ENCODE results near the gene PSMD8.

PSMD8 gene

DNA sequence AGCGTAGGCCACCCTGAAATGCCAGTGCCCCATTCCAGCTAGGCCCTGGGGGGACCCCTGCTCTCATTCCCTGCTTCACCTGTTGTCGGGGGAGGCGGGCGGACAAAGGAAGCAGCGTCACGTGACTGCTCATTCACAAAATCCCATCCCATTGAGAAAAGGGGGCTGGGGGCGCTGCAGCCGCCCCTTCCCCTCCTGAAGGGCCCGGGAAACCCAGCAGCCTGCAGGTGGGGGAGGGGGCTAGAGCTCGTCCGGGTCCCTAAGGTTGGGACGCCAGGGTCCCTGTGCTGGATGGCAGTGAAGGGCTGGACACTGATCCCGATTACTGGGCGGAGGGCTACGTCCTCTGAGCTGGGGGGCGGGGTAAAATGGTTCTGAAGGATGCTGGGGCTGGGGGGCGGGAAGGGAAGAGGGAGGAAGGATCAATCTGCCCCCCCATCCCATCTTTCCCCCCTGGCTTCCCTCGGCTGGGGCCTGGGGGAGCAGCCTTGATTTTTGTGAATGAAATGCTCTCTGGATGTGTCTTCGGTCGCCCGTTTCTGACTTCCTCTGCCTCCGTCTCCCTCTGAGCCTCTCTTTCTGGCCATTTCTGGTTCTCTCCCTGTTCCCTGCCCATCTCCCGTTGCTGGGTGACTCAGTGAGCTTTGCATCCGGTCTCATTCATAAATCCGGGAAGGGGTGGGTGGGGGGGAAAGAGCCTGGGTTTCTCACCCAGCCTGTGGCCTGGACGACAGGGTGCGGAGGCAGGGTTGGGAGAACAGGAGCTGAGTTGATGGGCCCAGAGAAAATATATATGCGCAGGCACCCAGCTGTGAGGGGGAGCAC, 14.9 kb downstream of the PSMD8 start:
- H3K36me3 ChIP-seq (ENCODE audit: insufficient read depth, low read depth, low read length), result peaks cover 16% of the 10 kb centered on the region
- peak overlapping the region; percentile 99 for H3K4me3 ChIP-seq (ENCODE audit: low read length)
- peaks cover 7% of the 10 kb centered on the region; the same call in 1 of the 2 replicates for H3K27me3 ChIP-seq (ENCODE audit: insufficient read depth, low read length)
- no peaks in the 10 kb centered on the region for H3K9me3 ChIP-seq (ENCODE audit: insufficient read depth, low read depth, low read length)
- H3K27ac ChIP-seq (ENCODE audit: low read length), result peak overlapping the region; percentile 98
- peaks cover 14% of the 10 kb centered on the region for H3K4me1 ChIP-seq (ENCODE audit: insufficient read depth, low read length)
- H3K9ac ChIP-seq (ENCODE audit: low read depth, low read length), result peak overlapping the region; percentile 93; the same call in 1 of the 2 replicates

DNA sequence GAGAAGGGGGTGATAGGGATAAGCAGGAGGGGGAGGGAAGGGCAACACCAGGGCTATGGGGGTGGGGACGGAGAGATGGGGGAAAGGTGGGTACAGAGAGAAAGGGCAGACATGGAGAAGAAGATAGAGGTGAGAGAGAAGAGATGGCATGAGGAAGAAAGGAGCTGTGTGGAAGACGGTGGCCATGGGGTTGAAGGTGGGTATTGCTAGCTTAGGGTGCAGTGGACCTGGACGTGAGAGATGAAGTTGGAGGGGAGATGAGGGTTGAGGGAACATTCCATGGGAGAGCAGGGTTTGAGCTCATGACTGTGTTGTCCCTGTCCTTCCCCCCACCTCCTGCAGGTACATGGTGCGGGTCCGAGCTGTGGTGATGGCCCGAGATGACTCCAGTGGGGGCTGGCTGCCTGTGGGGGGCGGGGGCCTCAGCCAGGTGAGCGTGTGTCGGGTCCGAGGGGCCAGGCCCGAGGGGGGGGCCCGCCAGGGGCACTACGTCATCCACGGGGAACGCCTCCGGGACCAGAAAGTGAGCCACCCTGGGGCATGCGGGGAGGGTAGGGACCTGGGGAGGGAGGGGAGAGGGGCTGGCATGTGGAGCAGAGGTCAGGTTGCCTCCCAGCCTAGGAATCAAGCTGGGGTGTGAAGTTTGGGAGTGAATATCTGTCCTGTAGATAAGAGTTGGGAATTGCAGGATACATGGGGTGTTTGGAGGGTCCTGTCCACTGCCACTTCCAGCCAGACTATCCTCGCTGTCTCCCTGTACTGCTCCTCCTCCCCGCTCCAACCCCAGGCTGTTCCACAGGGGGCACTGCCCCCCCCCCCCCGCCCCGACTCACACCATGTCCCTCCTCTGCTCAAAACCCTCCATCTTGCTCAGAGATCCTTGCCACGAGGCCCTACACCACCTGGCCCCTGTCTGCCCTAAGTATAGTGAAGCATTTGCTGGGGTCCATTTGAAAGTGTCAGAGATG, 15.9 kb downstream of the PSMD8 start:
- H3K27me3 ChIP-seq (ENCODE audit: insufficient read depth, low read length), result peaks cover 7% of the 10 kb centered on the region; the same call in 1 of the 2 replicates
- peaks cover 16% of the 10 kb centered on the region for H3K36me3 ChIP-seq (ENCODE audit: insufficient read depth, low read depth, low read length)
- H3K9ac ChIP-seq (ENCODE audit: low read depth, low read length), result peak overlapping the region; percentile 23; the same call in 1 of the 2 replicates
- no peak overlapping the region for H3K27ac ChIP-seq (ENCODE audit: low read length)
- peak overlapping the region; percentile 99 for H3K4me3 ChIP-seq (ENCODE audit: low read length)
- no peaks in the 10 kb centered on the region for H3K9me3 ChIP-seq (ENCODE audit: insufficient read depth, low read depth, low read length)
- H3K4me1 ChIP-seq (ENCODE audit: insufficient read depth, low read length), result peaks cover 18% of the 10 kb centered on the region

DNA sequence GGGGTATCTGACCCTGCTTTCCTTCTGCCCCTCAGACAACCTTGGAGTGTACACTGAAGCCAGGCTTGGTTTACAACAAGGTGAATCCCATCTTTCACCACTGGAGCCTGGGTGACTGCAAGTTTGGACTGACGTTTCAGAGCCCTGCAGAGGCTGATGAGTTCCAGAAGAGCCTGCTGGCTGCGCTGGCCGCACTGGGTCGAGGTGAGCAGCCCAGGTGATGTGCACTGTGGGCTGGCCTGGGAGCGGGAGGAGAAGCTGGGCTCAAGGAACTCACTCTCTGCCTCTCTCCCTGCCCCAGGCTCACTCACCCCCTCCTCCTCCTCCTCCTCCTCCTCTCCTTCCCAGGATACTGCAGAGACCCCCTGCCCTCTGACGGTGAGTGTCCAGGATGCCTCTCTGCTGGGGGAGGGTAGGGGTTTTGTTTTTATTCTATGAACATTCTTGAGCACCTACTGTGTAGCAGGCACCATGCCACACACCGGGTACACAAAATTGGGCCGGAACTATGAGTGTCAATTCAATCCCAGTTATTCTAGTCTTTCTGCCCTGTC, 17.6 kb downstream of the PSMD8 start:
- Histone ChIP-seq H3K4me1 (ENCODE audit: insufficient read depth, low read length) (peaks cover 18% of the 10 kb centered on the region), H3K4me3 (ENCODE audit: low read length) (no peak overlapping the region), H3K9me3 (ENCODE audit: insufficient read depth, low read depth, low read length) (no peaks in the 10 kb centered on the region), H3K36me3 (ENCODE audit: insufficient read depth, low read depth, low read length) (peaks cover 23% of the 10 kb centered on the region), H3K27ac (ENCODE audit: low read length) (no peak overlapping the region), H3K9ac (ENCODE audit: low read depth, low read length) (no peak overlapping the region), H3K27me3 (ENCODE audit: insufficient read depth, low read length) (peaks cover 5% of the 10 kb centered on the region; the same call in 1 of the 2 replicates)

DNA sequence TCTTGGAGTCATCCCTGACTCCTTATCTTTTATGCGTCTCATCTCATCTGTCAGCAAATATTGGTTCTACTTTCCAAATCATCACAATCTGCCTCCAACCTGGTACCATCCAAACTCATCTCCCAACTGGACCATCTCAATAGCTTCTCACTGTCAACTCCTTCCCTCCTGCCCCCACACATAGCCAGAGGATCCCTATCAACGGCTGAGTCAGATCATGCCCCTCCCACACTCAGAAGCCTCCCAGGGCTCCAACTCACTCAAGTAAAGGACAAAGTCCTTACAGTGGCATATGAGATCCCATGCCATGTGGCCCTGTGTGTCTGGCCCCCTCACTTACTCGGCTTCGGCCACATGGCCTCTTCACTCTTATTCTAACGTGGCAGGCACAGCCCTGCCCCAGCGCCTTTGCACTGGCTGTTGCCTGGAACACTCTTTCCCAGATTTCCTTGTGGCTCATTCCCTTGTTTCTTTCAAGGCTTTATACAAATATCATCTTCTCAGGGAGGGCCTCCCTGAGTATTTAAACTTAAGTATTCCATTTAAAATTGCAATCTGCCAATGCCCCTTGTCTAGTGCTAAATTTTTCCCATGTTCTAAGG, 18.4 kb downstream of the PSMD8 start:
- H3K4me1 ChIP-seq (ENCODE audit: insufficient read depth, low read length), result peaks cover 18% of the 10 kb centered on the region
- no peak overlapping the region for H3K9ac ChIP-seq (ENCODE audit: low read depth, low read length)
- peaks cover 23% of the 10 kb centered on the region for H3K36me3 ChIP-seq (ENCODE audit: insufficient read depth, low read depth, low read length)
- H3K9me3 ChIP-seq (ENCODE audit: insufficient read depth, low read depth, low read length), result no peaks in the 10 kb centered on the region
- H3K27ac ChIP-seq (ENCODE audit: low read length), result no peak overlapping the region
- H3K27me3 ChIP-seq (ENCODE audit: insufficient read depth, low read length), result peaks cover 13% of the 10 kb centered on the region; the same call in 1 of the 2 replicates
- no peak overlapping the region for H3K4me3 ChIP-seq (ENCODE audit: low read length)

DNA sequence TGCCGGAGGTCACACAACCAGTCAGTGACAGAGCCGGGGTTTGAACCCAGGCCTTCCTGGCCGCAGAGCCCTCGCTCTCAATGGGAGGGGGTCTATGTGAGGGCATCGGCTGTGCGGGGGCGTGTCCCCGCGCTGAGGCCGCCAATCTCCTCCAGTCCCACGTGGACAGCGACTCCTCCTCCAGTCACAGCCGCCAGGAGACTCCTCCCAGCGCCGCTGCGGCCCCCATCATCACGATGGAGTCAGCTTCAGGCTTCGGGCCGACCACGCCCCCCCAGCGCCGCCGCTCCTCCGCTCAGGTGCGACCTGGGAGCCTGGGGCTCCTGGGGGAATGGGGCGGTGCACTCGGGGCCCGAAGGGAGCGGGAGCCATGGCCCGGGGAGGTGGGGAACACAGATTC, 20.1 kb downstream of the PSMD8 start:
- Histone ChIP-seq H3K4me1 (ENCODE audit: insufficient read depth, low read length) (peaks cover 18% of the 10 kb centered on the region), H3K9me3 (ENCODE audit: insufficient read depth, low read depth, low read length) (no peaks in the 10 kb centered on the region), H3K27me3 (ENCODE audit: insufficient read depth, low read length) (peaks cover 29% of the 10 kb centered on the region), H3K27ac (ENCODE audit: low read length) (no peak overlapping the region), H3K9ac (ENCODE audit: low read depth, low read length) (no peak overlapping the region; the same call in 1 of the 2 replicates), H3K4me3 (ENCODE audit: low read length) (peak overlapping the region; percentile 29; the same call in 1 of the 2 replicates), H3K36me3 (ENCODE audit: insufficient read depth, low read depth, low read length) (peaks cover 23% of the 10 kb centered on the region)

DNA sequence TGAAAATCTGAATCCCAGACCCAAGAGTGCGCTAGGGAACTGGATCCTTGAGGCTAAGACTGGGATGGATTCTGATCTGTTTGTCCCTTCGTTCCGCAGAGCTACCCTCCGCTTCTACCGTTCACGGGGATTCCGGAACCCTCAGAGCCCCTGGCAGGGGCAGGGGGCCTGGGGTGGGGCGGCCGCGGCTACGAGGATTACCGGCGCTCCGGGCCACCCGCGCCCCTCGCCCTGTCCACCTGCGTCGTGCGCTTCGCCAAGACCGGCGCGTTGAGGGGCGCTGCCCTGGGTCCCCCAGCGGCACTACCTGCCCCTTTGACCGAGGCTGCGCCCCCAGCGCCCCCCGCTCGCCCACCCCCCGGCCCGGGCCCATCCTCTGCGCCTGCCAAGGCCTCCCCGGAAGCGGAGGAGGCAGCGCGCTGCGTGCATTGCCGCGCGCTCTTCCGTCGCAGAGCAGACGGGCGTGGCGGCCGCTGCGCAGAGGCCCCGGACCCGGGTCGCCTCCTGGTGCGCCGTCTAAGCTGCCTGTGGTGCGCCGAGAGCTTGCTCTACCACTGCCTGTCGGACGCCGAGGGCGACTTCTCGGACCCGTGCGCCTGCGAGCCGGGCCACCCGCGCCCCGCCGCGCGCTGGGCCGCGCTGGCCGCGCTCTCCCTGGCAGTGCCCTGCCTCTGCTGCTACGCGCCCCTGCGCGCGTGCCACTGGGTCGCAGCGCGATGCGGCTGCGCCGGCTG, 21.2 kb downstream of the PSMD8 start:
- Histone ChIP-seq H3K36me3 (ENCODE audit: insufficient read depth, low read depth, low read length) (peaks cover 23% of the 10 kb centered on the region), H3K4me1 (ENCODE audit: insufficient read depth, low read length) (peaks cover 12% of the 10 kb centered on the region), H3K9me3 (ENCODE audit: insufficient read depth, low read depth, low read length) (no peaks in the 10 kb centered on the region), H3K9ac (ENCODE audit: low read depth, low read length) (no peak overlapping the region), H3K4me3 (ENCODE audit: low read length) (no peak overlapping the region), H3K27ac (ENCODE audit: low read length) (no peak overlapping the region), H3K27me3 (ENCODE audit: insufficient read depth, low read length) (peaks cover 39% of the 10 kb centered on the region)

DNA sequence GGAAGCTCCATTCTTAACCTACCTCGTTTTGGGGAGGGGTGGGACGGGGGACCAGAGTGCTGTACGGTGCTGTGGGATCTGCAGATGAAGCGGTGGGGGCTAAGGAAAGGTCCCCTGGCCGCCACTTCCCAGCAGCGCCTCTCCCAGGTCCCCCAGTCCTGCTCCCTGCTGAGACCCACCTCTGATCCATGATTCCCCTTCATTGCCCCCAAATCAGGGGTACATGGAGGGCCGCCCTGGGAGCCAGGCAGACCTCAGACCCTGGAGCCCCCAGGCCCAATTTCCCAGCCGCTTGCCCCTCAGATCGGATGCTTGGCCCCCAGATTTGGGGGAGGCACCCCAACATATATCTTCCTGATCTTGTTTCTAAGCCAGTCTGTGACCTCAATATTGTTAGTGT, 24.7 kb downstream of the PSMD8 start:
- peaks cover 5% of the 10 kb centered on the region; the same call in 1 of the 2 replicates for H3K4me1 ChIP-seq (ENCODE audit: insufficient read depth, low read length)
- no peaks in the 10 kb centered on the region for H3K9me3 ChIP-seq (ENCODE audit: insufficient read depth, low read depth, low read length)
- H3K27ac ChIP-seq (ENCODE audit: low read length), result no peak overlapping the region
- no peak overlapping the region for H3K4me3 ChIP-seq (ENCODE audit: low read length)
- no peak overlapping the region for H3K9ac ChIP-seq (ENCODE audit: low read depth, low read length)
- H3K36me3 ChIP-seq (ENCODE audit: insufficient read depth, low read depth, low read length), result peaks cover 8% of the 10 kb centered on the region; the same call in 1 of the 2 replicates
- peaks cover 56% of the 10 kb centered on the region for H3K27me3 ChIP-seq (ENCODE audit: insufficient read depth, low read length)

DNA sequence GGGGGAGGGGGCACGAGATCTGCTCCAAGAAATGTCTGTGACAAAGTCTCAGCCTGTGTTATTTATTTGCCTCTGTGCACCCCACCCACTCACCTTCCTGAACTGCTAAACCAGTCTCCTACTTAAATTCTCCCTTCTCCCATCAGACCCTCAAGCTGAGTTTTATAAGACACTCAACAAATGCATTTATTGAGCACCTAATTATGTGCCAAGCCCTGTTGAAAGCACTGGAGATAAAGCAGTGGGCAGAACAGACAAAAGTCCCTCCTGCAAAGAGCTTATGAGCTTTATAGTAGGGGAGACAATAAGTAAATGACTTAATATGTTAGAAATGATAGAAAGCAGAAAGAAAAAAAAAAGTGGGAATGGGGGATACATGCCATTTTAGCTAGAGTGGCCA, 25.2 kb downstream of the PSMD8 start:
- Histone ChIP-seq H3K9ac (ENCODE audit: low read depth, low read length) (no peak overlapping the region), H3K4me1 (ENCODE audit: insufficient read depth, low read length) (peaks cover 5% of the 10 kb centered on the region; the same call in 1 of the 2 replicates), H3K4me3 (ENCODE audit: low read length) (no peak overlapping the region), H3K27me3 (ENCODE audit: insufficient read depth, low read length) (peaks cover 56% of the 10 kb centered on the region), H3K36me3 (ENCODE audit: insufficient read depth, low read depth, low read length) (peaks cover 8% of the 10 kb centered on the region; the same call in 1 of the 2 replicates), H3K27ac (ENCODE audit: low read length) (no peak overlapping the region), H3K9me3 (ENCODE audit: insufficient read depth, low read depth, low read length) (no peaks in the 10 kb centered on the region)

DNA sequence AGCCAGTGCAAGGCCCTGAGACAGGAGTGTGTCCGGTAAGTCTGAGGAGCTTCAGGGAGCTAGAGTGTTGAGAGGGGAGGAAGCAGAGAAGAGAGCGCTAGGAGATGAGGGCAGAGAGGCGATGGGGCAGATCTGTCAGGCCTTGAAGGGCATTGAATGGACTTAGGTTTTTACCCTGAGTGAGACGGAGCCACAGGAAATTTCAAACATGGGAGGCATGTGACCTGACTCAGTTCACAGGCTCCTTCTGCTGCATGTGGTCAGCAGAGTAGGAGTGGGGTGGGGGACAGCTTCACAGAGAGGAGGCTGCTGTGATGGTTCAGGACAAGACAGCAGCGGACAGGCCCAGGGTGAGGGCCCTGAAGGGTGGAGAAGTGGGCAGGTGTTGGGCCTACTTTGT, 26.0 kb downstream of the PSMD8 start:
- H3K4me1 ChIP-seq (ENCODE audit: insufficient read depth, low read length), result no peaks in the 10 kb centered on the region
- peaks cover 56% of the 10 kb centered on the region for H3K27me3 ChIP-seq (ENCODE audit: insufficient read depth, low read length)

DNA sequence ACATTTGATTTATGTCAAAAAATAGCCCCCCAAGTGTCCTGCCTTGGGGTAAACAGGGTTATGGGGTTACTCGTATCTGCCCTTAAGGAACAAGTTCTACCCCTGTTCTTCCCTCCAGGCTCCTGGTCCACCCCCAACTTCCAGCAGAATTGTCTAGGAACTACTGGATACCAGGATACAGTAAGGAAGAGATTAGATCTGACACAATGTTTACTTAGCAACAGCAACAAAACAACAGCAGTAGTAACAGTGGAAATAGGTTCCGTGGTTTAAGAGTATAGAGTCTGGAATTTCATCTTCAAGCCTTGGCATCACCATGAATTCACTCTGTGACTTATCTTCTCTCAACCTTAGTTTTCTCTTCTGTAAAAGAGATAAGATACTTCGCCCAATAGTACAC, 26.8 kb downstream of the PSMD8 start:
- Histone ChIP-seq H3K27me3 (ENCODE audit: insufficient read depth, low read length) (peaks cover 56% of the 10 kb centered on the region), H3K27ac (ENCODE audit: low read length) (no peak overlapping the region), H3K4me1 (ENCODE audit: insufficient read depth, low read length) (no peaks in the 10 kb centered on the region), H3K4me3 (ENCODE audit: low read length) (no peak overlapping the region), H3K9ac (ENCODE audit: low read depth, low read length) (no peak overlapping the region), H3K36me3 (ENCODE audit: insufficient read depth, low read depth, low read length) (peaks cover 6% of the 10 kb centered on the region; the same call in 1 of the 2 replicates), H3K9me3 (ENCODE audit: insufficient read depth, low read depth, low read length) (no peaks in the 10 kb centered on the region)

More for the DNA sequence above, 26.0 kb downstream of the PSMD8 start:
- Histone ChIP-seq H3K4me3 (ENCODE audit: low read length) (no peak overlapping the region), H3K9ac (ENCODE audit: low read depth, low read length) (no peak overlapping the region), H3K9me3 (ENCODE audit: insufficient read depth, low read depth, low read length) (no peaks in the 10 kb centered on the region), H3K36me3 (ENCODE audit: insufficient read depth, low read depth, low read length) (peaks cover 8% of the 10 kb centered on the region; the same call in 1 of the 2 replicates), H3K27ac (ENCODE audit: low read length) (no peak overlapping the region)

Measured in iPS-20b (cell line).